Mesenchymal stem cell (in vitro differentiated cells and primary cell): ENCODE data around the gene FBXL13.
"Not testable (repeated sequence)": the region's sequence is repeated elsewhere in the genome, so short reads cannot be mapped to it uniquely, and the experiment has no call there.

ENCODE experiments used
- DNase-seq: peaks from one replicate; pipeline ENCODE4 v3.0.0-alpha.2; 2013
- H2AFZ ChIP-seq: one replicate; pipeline ENCODE4 v1.6.1; 2013; ENCODE audit warnings: low read depth, mild to moderate bottlenecking, control low read depth, inconsistent platforms, low read length, moderate library complexity
- H2AK5ac ChIP-seq: 2 replicates; pipeline ENCODE4 v1.6.1; 2013; ENCODE audit warnings: low read length, moderate library complexity, mild to moderate bottlenecking, inconsistent platforms; ENCODE audit not compliant: severe bottlenecking
- H2BK120ac ChIP-seq: one replicate; pipeline ENCODE4 v1.6.1; 2013; ENCODE audit warnings: low read depth, mild to moderate bottlenecking, inconsistent platforms, low read length, moderate library complexity
- H2BK12ac ChIP-seq, 2 experiments: one replicate each; pipeline ENCODE4 v1.6.1; 2013; ENCODE audit warnings: inconsistent platforms in 2 of 2, low read length in 2 of 2, mild to moderate bottlenecking in 2 of 2, moderate library complexity in 2 of 2, control low read depth in 1 of 2
- H2BK15ac ChIP-seq: one replicate; pipeline ENCODE4 v1.6.1; 2013; ENCODE audit warnings: mild to moderate bottlenecking, low read depth, inconsistent platforms; ENCODE audit not compliant: poor library complexity, severe bottlenecking
- H2BK5ac ChIP-seq: 2 replicates; pipeline ENCODE4 v1.6.1; 2013; ENCODE audit warnings: low read depth, mild to moderate bottlenecking, low read length, control low read depth, inconsistent platforms; ENCODE audit not compliant: poor library complexity, severe bottlenecking
- H3K14ac ChIP-seq, 2 experiments: one replicate each; pipeline ENCODE4 v1.6.1; 2013; ENCODE audit warnings: inconsistent platforms in 2 of 2, low read length in 2 of 2, control low read depth in 1 of 2, mild to moderate bottlenecking in 1 of 2, moderate library complexity in 1 of 2
- H3K18ac ChIP-seq, 2 experiments: one replicate each; pipeline ENCODE4 v1.6.1; 2013; ENCODE audit warnings: inconsistent platforms in 2 of 2, low read length in 2 of 2, control low read depth in 1 of 2, low read depth in 1 of 2, mild to moderate bottlenecking in 1 of 2
- H3K23ac ChIP-seq, 2 experiments: one replicate each; pipeline ENCODE4 v1.6.1; 2013; ENCODE audit warnings: inconsistent platforms in 2 of 2, low read length in 2 of 2, mild to moderate bottlenecking in 2 of 2, moderate library complexity in 2 of 2, control low read depth in 1 of 2
- H3K27ac ChIP-seq: 2 replicates; pipeline ENCODE4 v1.5.1; 2013; ENCODE audit warnings: mild to moderate bottlenecking, moderate library complexity, low read length, control low read depth, inconsistent platforms; ENCODE audit not compliant: poor library complexity, severe bottlenecking
- H3K27me3 ChIP-seq, 2 experiments: 2 replicates each; pipeline versions ENCODE4 v1.6.1 to v1.7.0; 2013; ENCODE audit warnings: low read length in 2 of 2, mild to moderate bottlenecking in 2 of 2, moderate library complexity in 2 of 2, control low read depth in 1 of 2, inconsistent platforms in 1 of 2; ENCODE audit not compliant: control insufficient read depth in 1 of 2, insufficient read depth in 1 of 2
- H3K36me3 ChIP-seq, 2 experiments: 2 replicates each; pipeline versions ENCODE4 v1.6.1 to v1.7.0; 2013; ENCODE audit warnings: low read length in 2 of 2, control low read depth in 1 of 2, inconsistent platforms in 1 of 2, low read depth in 1 of 2, mild to moderate bottlenecking in 1 of 2; ENCODE audit not compliant: insufficient read depth in 2 of 2, control insufficient read depth in 1 of 2
- H3K4ac ChIP-seq, 2 experiments: one replicate each; pipeline ENCODE4 v1.6.1; 2013; ENCODE audit warnings: inconsistent platforms in 2 of 2, low read length in 2 of 2, mild to moderate bottlenecking in 2 of 2, moderate library complexity in 2 of 2, control low read depth in 1 of 2, low read depth in 1 of 2
- H3K4me1 ChIP-seq: 2 replicates; pipeline ENCODE4 v1.6.1; 2013; ENCODE audit warnings: low read depth, low read length, control low read depth; ENCODE audit not compliant: control insufficient read depth, insufficient read depth
- H3K4me2 ChIP-seq: 2 replicates; pipeline ENCODE4 v1.6.1; 2013; ENCODE audit warnings: low read length, mild to moderate bottlenecking, inconsistent platforms; ENCODE audit not compliant: poor library complexity, severe bottlenecking
- H3K4me3 ChIP-seq, 2 experiments: 2 replicates each; pipeline versions ENCODE4 v1.5.1 to v1.7.0; 2013; ENCODE audit warnings: low read length in 2 of 2, mild to moderate bottlenecking in 2 of 2, control low read depth in 1 of 2, low read depth in 1 of 2; ENCODE audit not compliant: insufficient read depth in 1 of 2
- H3K79me1 ChIP-seq: replicated peaks from 2 replicates; pipeline ENCODE4 v1.6.1; 2013; ENCODE audit warnings: mild to moderate bottlenecking, control low read depth, low read length, inconsistent platforms; ENCODE audit not compliant: poor library complexity, severe bottlenecking
- H3K9ac ChIP-seq: 2 replicates; pipeline ENCODE4 v1.7.0; 2013; ENCODE audit warnings: mild to moderate bottlenecking, low read length, moderate library complexity
- H3K9me3 ChIP-seq: 2 replicates; pipeline ENCODE4 v1.7.0; 2013; ENCODE audit warnings: mild to moderate bottlenecking, low read length; ENCODE audit not compliant: control insufficient read depth
- H4K8ac ChIP-seq: one replicate; pipeline ENCODE4 v1.6.1; 2013; ENCODE audit warnings: inconsistent platforms, mild to moderate bottlenecking, low read length, moderate library complexity
- H4K91ac ChIP-seq: one replicate; pipeline ENCODE4 v1.6.1; 2013; ENCODE audit warnings: mild to moderate bottlenecking, low read length, inconsistent platforms
- WGBS: methylation state at CpG from one replicate; pipeline ENCODE4 v1.1.7; 2013; ENCODE audit warnings: mixed read lengths; 5-methylcytosine and 5-hydroxymethylcytosine counted together

FBXL13 gene

GRCh38 chr7:102794567-102794966, 280.0 kb downstream of the FBXL13 start:
- WGBS: no CpG with 5 or more reads among the region's 1 CpG

GRCh38 chr7:102791831-102792230, 282.8 kb downstream of the FBXL13 start:
- not testable (repeated sequence) for H3K4me1 ChIP-seq

More at GRCh38 chr7:102794567-102794966, 280.0 kb downstream of the FBXL13 start:
- H3K4me2 ChIP-seq, H3K14ac ChIP-seq, H4K91ac ChIP-seq, H3K79me1 ChIP-seq, H3K9me3 ChIP-seq, H2BK15ac ChIP-seq, H2BK120ac ChIP-seq, H3K4me1 ChIP-seq, H3K18ac ChIP-seq, H2BK5ac ChIP-seq, H3K4me3 ChIP-seq, H2AFZ ChIP-seq, H4K8ac ChIP-seq, H2BK12ac ChIP-seq, H3K27me3 ChIP-seq, H3K4ac ChIP-seq, H3K23ac ChIP-seq, H3K36me3 ChIP-seq, H3K9ac ChIP-seq, H3K27ac ChIP-seq, H2AK5ac ChIP-seq: not testable (repeated sequence)
- peak; percentile 35 for DNase-seq

DNA sequence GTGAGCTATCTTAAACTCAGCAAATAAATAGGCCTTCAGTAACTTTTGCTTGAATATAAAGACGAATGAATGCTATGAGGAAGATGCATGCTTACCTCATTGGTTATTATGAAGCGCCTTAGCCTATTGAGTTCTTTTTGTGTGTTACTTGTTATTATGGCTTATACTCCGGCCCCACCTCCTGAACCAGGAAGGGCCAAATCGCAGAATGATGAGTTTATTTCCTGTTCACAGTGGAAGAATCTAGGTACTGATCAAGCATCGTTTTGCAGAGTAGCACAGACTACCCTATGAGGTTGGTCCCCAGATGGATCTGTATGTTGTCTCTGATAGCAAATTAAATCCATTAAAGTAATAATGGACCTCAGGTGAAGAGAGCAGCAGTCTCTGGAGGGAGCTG, 283.2 kb downstream of the FBXL13 start:
- not testable (repeated sequence) for H3K36me3 ChIP-seq, H4K8ac ChIP-seq, H2AK5ac ChIP-seq, H2BK12ac ChIP-seq, H3K27me3 ChIP-seq, H2BK15ac ChIP-seq, H3K4ac ChIP-seq, H3K18ac ChIP-seq, H4K91ac ChIP-seq, H3K23ac ChIP-seq, H2AFZ ChIP-seq, H3K27ac ChIP-seq, H3K4me3 ChIP-seq, H3K4me2 ChIP-seq, H3K79me1 ChIP-seq, H3K9ac ChIP-seq, DNase-seq, H3K4me1 ChIP-seq, H2BK120ac ChIP-seq, H3K9me3 ChIP-seq, H3K14ac ChIP-seq, H2BK5ac ChIP-seq
- WGBS: 97% methylated on average over 3 of the region's 5 CpGs

More at GRCh38 chr7:102791831-102792230, 282.8 kb downstream of the FBXL13 start:
- not testable (repeated sequence) for H3K4me3 ChIP-seq, H3K9ac ChIP-seq, H2AFZ ChIP-seq, H3K23ac ChIP-seq, H2AK5ac ChIP-seq, H3K79me1 ChIP-seq, H4K91ac ChIP-seq, H3K18ac ChIP-seq, H2BK12ac ChIP-seq, H4K8ac ChIP-seq, H2BK120ac ChIP-seq, H3K27ac ChIP-seq, H3K4me2 ChIP-seq, H2BK5ac ChIP-seq, H3K27me3 ChIP-seq, H3K4ac ChIP-seq, H3K36me3 ChIP-seq, DNase-seq, H3K14ac ChIP-seq, H3K9me3 ChIP-seq, H2BK15ac ChIP-seq

DNA sequence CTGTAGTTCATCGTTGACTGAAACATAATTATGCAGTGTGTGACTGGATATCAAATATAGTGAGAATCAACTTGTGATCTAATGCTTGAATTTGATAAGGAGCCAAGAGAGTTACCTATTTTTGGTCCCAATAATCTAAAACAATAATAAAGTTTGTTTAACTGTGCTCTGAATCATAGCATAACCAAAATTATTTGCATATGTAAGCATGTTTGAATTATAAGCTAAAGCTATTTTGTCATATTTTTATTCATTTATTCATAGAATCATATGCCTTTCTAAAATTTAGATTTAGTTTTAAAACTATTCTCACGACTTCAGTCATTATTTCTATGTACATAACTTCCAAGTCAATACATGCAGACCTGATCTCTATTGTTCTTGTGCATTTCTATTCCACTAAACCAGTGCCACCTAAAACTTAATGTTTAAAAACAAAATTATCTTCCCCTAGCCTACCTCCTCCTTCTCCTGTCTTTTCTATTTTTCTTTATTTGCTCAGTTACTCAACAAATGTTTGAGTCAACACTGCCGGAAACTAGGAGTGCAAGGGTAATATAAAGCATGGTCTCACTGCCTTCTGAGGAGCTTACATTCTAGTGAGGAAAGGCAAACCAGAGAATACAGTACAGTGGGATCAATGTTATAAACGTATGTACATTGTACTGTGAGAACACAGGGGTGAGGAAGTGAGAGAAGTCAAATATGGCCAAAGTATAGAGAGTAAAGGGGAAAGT, 284.1 kb downstream of the FBXL13 start:
- not testable (repeated sequence) for H3K23ac ChIP-seq, H3K9ac ChIP-seq, H4K8ac ChIP-seq, DNase-seq, H3K4me3 ChIP-seq, H2AK5ac ChIP-seq, H2AFZ ChIP-seq, H4K91ac ChIP-seq, H3K36me3 ChIP-seq, H3K18ac ChIP-seq, H3K4me1 ChIP-seq, H2BK12ac ChIP-seq, H3K27me3 ChIP-seq, H2BK120ac ChIP-seq, H3K9me3 ChIP-seq, H2BK15ac ChIP-seq, H3K14ac ChIP-seq, H3K4ac ChIP-seq, H3K27ac ChIP-seq, H3K79me1 ChIP-seq, H3K4me2 ChIP-seq, H2BK5ac ChIP-seq
- WGBS: 100% methylated on average over 1 of the region's 4 CpGs
